GM23248 (cell line): Measurements from ENCODE around the gene MCTP2.

Experiments used
- EZH2 ChIP-seq: fragments of 200-600 bp; sonication (generic); IDR thresholded peaks from 2 replicates; pipeline ENCODE4 v1.6.1; 2018; ENCODE audit warnings: antibody characterized with exemption, mild to moderate bottlenecking; ENCODE audit not compliant: insufficient read depth, poor library complexity, severe bottlenecking
- EZH2phosphoT487 ChIP-seq: fragments of 200-600 bp; sonication (generic); IDR thresholded peaks from 2 replicates; pipeline ENCODE4 v1.6.1; 2018; ENCODE audit warnings: antibody characterized with exemption, moderate library complexity, mild to moderate bottlenecking, low read depth; ENCODE audit not compliant: insufficient read depth

- TF ChIP-seq EZH2 (no peak), EZH2phosphoT487 (no peak)
Observed at GRCh38 chr15:94485148-94485719, 253.9 kb downstream of the MCTP2 start.
